SK-N-SH (cell line): ENCODE data around the gene PORCN.

Experiments used
- ELF1 ChIP-seq: IDR thresholded peaks from 2 replicates; pipeline ENCODE4 v1.4.0; 2012
- EP300 ChIP-seq, 2 experiments: IDR thresholded peaks; 2 replicates each; pipeline versions ENCODE4 v1.4.0 to v1.6.1; 2012; ENCODE audit warnings: borderline replicate concordance in 1 of 2, low read depth in 1 of 2, low read length in 1 of 2
- FOXJ3 ChIP-seq: sonication (generic); formaldehyde crosslinking; IDR thresholded peaks from 2 replicates; pipeline ENCODE4 v1.5.1; 2020; ENCODE audit warnings: mild to moderate bottlenecking, missing genetic modification reagents
- GABPA ChIP-seq: IDR thresholded peaks from 2 replicates; pipeline ENCODE4 v1.4.0; 2012; ENCODE audit warnings: low read depth, mild to moderate bottlenecking
- JUND ChIP-seq: IDR thresholded peaks from 2 replicates; pipeline ENCODE4 v1.4.0; 2012
- NRF1 ChIP-seq: IDR thresholded peaks from 2 replicates; pipeline ENCODE4 v1.6.1; 2012; ENCODE audit warnings: low read depth, mild to moderate bottlenecking, low read length
- POLR2AphosphoS5 ChIP-seq: IDR thresholded peaks from 2 replicates; pipeline ENCODE4 v1.6.1; 2012; ENCODE audit warnings: low read depth, low read length
- TF ChIP-seq, protein P1 (sequence below): IDR thresholded peaks from 2 replicates; pipeline ENCODE4 v1.6.1; 2012; ENCODE audit warnings: mild to moderate bottlenecking, low read depth, low read length, moderate library complexity
- TF ChIP-seq, protein P2 (sequence below): fragments of 200-600 bp; sonication (generic); IDR thresholded peaks from 2 replicates; pipeline ENCODE4 v1.6.1; 2017; ENCODE audit warnings: antibody characterized with exemption, mild to moderate bottlenecking, moderate library complexity
- TF ChIP-seq, protein P3 (sequence below): IDR thresholded peaks from 2 replicates; pipeline ENCODE4 v1.4.0; 2012; ENCODE audit warnings: low read depth

GRCh38 chrX:48530736-48531135 lies 21.9 kb downstream of the PORCN start:
- TF ChIP-seq, protein P1, sequence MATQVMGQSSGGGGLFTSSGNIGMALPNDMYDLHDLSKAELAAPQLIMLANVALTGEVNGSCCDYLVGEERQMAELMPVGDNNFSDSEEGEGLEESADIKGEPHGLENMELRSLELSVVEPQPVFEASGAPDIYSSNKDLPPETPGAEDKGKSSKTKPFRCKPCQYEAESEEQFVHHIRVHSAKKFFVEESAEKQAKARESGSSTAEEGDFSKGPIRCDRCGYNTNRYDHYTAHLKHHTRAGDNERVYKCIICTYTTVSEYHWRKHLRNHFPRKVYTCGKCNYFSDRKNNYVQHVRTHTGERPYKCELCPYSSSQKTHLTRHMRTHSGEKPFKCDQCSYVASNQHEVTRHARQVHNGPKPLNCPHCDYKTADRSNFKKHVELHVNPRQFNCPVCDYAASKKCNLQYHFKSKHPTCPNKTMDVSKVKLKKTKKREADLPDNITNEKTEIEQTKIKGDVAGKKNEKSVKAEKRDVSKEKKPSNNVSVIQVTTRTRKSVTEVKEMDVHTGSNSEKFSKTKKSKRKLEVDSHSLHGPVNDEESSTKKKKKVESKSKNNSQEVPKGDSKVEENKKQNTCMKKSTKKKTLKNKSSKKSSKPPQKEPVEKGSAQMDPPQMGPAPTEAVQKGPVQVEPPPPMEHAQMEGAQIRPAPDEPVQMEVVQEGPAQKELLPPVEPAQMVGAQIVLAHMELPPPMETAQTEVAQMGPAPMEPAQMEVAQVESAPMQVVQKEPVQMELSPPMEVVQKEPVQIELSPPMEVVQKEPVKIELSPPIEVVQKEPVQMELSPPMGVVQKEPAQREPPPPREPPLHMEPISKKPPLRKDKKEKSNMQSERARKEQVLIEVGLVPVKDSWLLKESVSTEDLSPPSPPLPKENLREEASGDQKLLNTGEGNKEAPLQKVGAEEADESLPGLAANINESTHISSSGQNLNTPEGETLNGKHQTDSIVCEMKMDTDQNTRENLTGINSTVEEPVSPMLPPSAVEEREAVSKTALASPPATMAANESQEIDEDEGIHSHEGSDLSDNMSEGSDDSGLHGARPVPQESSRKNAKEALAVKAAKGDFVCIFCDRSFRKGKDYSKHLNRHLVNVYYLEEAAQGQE = no peak
- TF ChIP-seq, protein P2, sequence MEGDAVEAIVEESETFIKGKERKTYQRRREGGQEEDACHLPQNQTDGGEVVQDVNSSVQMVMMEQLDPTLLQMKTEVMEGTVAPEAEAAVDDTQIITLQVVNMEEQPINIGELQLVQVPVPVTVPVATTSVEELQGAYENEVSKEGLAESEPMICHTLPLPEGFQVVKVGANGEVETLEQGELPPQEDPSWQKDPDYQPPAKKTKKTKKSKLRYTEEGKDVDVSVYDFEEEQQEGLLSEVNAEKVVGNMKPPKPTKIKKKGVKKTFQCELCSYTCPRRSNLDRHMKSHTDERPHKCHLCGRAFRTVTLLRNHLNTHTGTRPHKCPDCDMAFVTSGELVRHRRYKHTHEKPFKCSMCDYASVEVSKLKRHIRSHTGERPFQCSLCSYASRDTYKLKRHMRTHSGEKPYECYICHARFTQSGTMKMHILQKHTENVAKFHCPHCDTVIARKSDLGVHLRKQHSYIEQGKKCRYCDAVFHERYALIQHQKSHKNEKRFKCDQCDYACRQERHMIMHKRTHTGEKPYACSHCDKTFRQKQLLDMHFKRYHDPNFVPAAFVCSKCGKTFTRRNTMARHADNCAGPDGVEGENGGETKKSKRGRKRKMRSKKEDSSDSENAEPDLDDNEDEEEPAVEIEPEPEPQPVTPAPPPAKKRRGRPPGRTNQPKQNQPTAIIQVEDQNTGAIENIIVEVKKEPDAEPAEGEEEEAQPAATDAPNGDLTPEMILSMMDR = no peak
- no peak for TF ChIP-seq ELF1
- TF ChIP-seq GABPA = no peak
- TF ChIP-seq POLR2AphosphoS5 = no peak
- no peak for TF ChIP-seq JUND
- no peak for TF ChIP-seq EP300 (IDR thresholded peaks at IDR 0.05; ENCODE audit: borderline replicate concordance in 1 of 2, low read depth in 1 of 2, low read length in 1 of 2)
- TF ChIP-seq, protein P3, sequence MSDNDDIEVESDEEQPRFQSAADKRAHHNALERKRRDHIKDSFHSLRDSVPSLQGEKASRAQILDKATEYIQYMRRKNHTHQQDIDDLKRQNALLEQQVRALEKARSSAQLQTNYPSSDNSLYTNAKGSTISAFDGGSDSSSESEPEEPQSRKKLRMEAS = no peak
- no peak for TF ChIP-seq FOXJ3 (CRISPR knock-in tag)
- no peak for TF ChIP-seq NRF1
